DMS153 treated with DMSO at 0.1 percent for 48 hours (cell line): ENCODE measurements around the gene BEX3.

ENCODE experiments used
- DNase-seq: peaks from one replicate; lab custom pipeline; 2025; ENCODE audit not compliant: unreplicated experiment; lab: John Stamatoyannopoulos, UW

The BEX3 gene

DNA sequence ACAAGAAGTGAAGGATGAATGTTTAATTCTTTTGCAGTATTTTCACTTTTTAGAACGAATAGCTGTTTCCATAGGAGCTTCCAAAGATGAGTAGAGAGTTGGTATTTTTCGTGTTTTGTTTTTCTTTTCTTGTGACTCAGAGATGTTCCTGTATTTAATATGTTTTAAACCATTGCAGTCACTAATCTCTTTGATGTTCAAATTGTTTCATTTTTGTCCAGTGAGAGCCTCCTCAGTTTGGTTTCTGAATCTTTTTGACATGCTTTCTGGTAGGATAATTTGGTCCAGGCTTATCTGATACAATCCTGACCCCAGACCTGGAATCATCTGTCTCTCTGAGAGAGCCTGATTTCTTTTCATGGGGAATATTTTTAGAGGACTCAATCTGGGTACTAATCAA, 41.6 kb downstream of the BEX3 start:
- DNase-seq = no peak

DNA sequence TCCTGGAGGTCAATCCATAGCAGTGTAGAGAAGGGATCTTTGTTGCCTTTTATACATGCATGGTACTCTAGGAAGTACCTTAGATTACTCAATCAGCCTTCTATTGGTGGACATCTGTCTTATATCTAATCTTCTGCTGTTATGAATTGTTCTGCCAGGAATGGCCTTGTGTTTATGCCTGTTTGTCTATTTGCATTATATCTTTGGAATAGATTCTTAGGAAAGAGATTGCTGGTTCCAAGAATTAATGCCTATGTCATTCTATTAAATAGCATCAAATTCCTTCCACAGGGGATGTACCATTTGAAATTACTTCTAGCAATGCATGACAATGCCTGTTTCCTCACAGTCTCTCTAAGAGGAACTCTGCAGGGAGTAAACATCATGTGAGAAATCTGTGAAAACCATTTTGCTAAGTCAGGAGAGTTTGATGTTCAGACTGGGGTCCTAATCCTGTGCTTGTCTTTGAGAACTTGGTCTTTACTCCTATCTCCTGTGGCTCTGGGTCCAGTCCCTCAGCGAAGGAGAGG, 42.5 kb downstream of the BEX3 start:
- no peak for DNase-seq

DNA sequence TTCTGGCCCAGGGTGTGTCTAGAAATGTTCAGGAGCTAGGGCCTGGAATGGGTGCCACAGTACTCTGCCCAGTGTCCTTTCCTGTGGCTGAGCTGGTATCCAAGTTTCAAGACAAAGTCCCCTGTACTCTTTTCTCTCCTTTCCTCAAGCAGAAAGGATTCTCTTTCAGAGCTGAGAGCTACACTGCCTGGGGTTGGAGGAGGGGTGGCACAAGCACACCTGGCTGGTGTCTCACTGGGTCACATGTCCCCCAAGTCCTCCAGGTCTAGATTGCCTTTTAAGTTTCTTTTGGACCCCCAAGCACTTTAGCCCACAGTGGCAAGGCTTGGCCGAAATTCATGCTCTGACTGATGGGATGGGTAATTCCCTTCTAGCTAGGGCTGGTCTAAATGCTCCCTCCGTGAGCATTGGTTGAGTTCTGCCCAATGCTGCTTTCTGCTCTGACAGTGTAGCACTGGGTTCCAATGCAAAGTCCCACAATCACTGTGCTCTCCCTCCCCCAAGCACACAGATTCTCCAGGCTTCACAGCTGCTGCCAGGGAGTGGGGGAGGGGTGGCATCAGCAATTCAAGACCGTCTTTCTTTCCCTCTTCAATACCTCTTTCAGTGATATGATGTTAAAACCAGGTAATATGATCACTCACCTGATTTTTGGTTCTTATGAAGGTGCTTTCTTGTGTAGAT, 47.8 kb downstream of the BEX3 start:
- DNase-seq = no peak
